SU-DHL-6 (cell line): ENCODE data around the gene CEACAM16.

Experiments
- H2AFZ ChIP-seq: fragments of 200-600 bp; sonication (generic); 2 replicates; pipeline ENCODE4 v1.6.1; 2014; ENCODE audit warnings: low read depth, mild to moderate bottlenecking, moderate library complexity, mixed read lengths, antibody characterized with exemption, low read length; ENCODE audit not compliant: severe bottlenecking
- H3F3A ChIP-seq: fragments of 200-600 bp; shearing (Covaris generic); 2 replicates; pipeline ENCODE4 v1.6.0; 2016; ENCODE audit warnings: antibody characterized with exemption, mild to moderate bottlenecking; ENCODE audit not compliant: insufficient read depth
- H3K27ac ChIP-seq: fragments of 200-600 bp; sonication (generic); 2 replicates; pipeline ENCODE4 v1.5.1; 2016; ENCODE audit warnings: low read depth, mild to moderate bottlenecking, low read length, moderate library complexity, mixed read lengths
- H3K27me3 ChIP-seq: fragments of 200-600 bp; sonication (generic), shearing (Covaris generic); 2 replicates; pipeline ENCODE4 v1.6.0; 2014; ENCODE audit warnings: mild to moderate bottlenecking, low read length
- H3K36me3 ChIP-seq: fragments of 200-600 bp; sonication (generic); 2 replicates; pipeline ENCODE4 v1.6.1; 2014; ENCODE audit warnings: mild to moderate bottlenecking, low read length, mixed read lengths
- H3K4me2 ChIP-seq: fragments of 300-600, 200-600 bp; shearing (Covaris generic), sonication (generic); 2 replicates; pipeline ENCODE4 v1.6.0; 2014; ENCODE audit warnings: low read length, low read depth, mild to moderate bottlenecking; ENCODE audit not compliant: poor library complexity, severe bottlenecking
- H3K4me3 ChIP-seq: fragments of 200-600 bp; sonication (generic); 2 replicates; pipeline ENCODE4 v1.5.1; 2014; ENCODE audit warnings: antibody characterized with exemption, low read length, mild to moderate bottlenecking, mixed read lengths; ENCODE audit not compliant: insufficient read depth, poor library complexity, severe bottlenecking
- H3K79me2 ChIP-seq: fragments of 200-600 bp; sonication (generic); 2 replicates; pipeline ENCODE4 v1.6.1; 2014; ENCODE audit warnings: mild to moderate bottlenecking, low read length, moderate library complexity; ENCODE audit not compliant: insufficient read depth
- H3K9ac ChIP-seq: fragments of 200-600 bp; sonication (generic); 2 replicates; pipeline ENCODE4 v1.7.0; 2014; ENCODE audit warnings: mild to moderate bottlenecking, low read length
- H3K9me2 ChIP-seq: fragments of 200-600 bp; sonication (generic); replicated peaks from 2 replicates; pipeline ENCODE4 v1.6.1; 2014; ENCODE audit warnings: low read length; ENCODE audit not compliant: insufficient read depth
- H3K9me3 ChIP-seq: fragments of 200-600 bp; sonication (generic); 2 replicates; pipeline ENCODE4 v1.6.1; 2014; ENCODE audit warnings: low read length, mixed read lengths; ENCODE audit not compliant: insufficient read depth
- H4K20me1 ChIP-seq: fragments of 200-600 bp; sonication (generic); 2 replicates; pipeline ENCODE4 v1.6.1; 2014; ENCODE audit warnings: low read depth, mild to moderate bottlenecking, antibody characterized with exemption, low read length, moderate library complexity, mixed read lengths
- EZH2phosphoT487 ChIP-seq: fragments of 200-600 bp; sonication (generic), shearing (Covaris generic); conservative IDR thresholded peaks from 2 replicates; pipeline ENCODE4 v1.6.1; 2018; ENCODE audit warnings: mild to moderate bottlenecking, antibody characterized with exemption, low read length, moderate library complexity, mixed read lengths
- TF ChIP-seq, protein P1 (sequence below): fragments of 200-600 bp; sonication (generic); IDR thresholded peaks from one replicate; pipeline ENCODE4 v1.5.1; 2017; ENCODE audit warnings: antibody characterized with exemption, mild to moderate bottlenecking, low read length, moderate library complexity; ENCODE audit not compliant: insufficient read depth, poor library complexity, severe bottlenecking

The CEACAM16 gene

DNA sequence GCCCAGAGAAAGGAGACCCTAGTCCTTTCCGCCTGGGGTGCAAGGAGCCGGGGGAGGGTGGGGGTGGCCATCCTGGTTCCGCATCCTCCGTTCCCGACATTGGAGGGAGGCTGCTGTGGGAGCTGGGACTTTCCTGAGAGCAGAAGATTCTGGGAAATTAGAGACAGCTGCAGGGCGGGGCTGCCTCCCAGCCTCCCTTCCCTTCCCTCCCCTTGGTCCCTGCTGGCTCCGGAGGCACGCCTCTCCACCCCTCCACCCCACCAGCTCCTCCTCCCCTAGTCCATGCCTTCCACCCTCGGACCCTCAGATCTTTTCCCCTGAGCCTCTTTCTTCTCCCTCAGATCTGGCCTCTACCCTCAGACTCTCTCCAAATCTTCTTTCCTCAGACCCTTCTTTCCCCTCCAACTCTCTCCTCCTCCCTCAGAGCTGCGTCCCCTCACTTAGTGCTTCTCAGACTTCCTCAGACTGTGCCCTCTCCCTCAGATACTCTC, 46.4 kb downstream of the CEACAM16 start:
- no peak overlapping the region for H3K4me2 ChIP-seq
- no peaks in the 10 kb centered on the region for H3K9me2 ChIP-seq
- H3K4me3 ChIP-seq = no peak overlapping the region
- H3K27ac ChIP-seq = no peak overlapping the region
- no peaks in the 10 kb centered on the region for H3K9me3 ChIP-seq
- no peak for TF ChIP-seq EZH2phosphoT487
- TF ChIP-seq, protein P1, sequence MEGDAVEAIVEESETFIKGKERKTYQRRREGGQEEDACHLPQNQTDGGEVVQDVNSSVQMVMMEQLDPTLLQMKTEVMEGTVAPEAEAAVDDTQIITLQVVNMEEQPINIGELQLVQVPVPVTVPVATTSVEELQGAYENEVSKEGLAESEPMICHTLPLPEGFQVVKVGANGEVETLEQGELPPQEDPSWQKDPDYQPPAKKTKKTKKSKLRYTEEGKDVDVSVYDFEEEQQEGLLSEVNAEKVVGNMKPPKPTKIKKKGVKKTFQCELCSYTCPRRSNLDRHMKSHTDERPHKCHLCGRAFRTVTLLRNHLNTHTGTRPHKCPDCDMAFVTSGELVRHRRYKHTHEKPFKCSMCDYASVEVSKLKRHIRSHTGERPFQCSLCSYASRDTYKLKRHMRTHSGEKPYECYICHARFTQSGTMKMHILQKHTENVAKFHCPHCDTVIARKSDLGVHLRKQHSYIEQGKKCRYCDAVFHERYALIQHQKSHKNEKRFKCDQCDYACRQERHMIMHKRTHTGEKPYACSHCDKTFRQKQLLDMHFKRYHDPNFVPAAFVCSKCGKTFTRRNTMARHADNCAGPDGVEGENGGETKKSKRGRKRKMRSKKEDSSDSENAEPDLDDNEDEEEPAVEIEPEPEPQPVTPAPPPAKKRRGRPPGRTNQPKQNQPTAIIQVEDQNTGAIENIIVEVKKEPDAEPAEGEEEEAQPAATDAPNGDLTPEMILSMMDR = no peak
- H3K27me3 ChIP-seq = no peaks in the 10 kb centered on the region
- peaks cover 16% of the 10 kb centered on the region for H3K79me2 ChIP-seq
- H4K20me1 ChIP-seq = no peaks in the 10 kb centered on the region
- H3K9ac ChIP-seq = no peak overlapping the region
- H3F3A ChIP-seq = peaks cover 14% of the 10 kb centered on the region
- H3K36me3 ChIP-seq = no peaks in the 10 kb centered on the region
- H2AFZ ChIP-seq = no peak overlapping the region

DNA sequence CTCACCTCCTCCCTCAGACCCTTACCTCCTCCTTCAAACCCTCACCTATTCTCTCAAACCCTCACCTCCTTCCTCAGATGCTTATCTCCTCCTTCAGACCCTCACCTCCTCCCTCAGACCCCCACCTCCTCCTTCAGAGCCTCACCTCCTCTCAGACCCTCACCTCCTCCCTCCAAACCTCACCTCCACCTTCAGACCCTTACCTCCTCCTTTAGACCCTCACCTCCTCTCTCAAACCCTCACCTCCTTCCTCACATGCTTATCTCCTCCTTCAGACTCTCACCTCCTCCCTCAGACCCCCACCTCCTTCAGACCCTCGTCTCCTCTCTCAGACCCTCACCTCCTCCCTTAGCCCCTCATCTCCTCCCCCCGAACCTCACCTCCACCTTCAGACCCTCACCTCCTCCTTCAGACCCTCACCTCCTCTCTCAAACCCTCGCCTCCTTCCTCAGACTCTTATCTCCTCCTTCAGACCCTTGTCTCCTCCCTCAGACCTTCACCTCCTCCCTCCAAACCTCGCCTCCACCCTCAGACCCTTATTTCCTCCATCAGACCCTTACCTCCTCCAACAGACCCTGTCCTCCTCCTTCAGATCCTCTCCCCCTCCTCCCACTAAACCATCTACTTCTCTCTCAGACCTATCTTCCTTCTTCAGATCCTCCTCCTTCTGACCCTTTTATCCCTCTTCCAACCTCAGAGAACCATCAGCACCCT, 47.1 kb downstream of the CEACAM16 start:
- Histone ChIP-seq H3K79me2 (peaks cover 23% of the 10 kb centered on the region), H3K9ac (no peak overlapping the region), H3K27ac (no peak overlapping the region), H3K27me3 (no peaks in the 10 kb centered on the region), H4K20me1 (no peaks in the 10 kb centered on the region), H3F3A (peaks cover 21% of the 10 kb centered on the region), H3K9me2 (no peaks in the 10 kb centered on the region), H3K4me2 (no peak overlapping the region), H3K4me3 (no peak overlapping the region), H2AFZ (no peak overlapping the region), H3K36me3 (no peaks in the 10 kb centered on the region), H3K9me3 (no peaks in the 10 kb centered on the region)
- TF ChIP-seq, protein P1 = no peak
- TF ChIP-seq EZH2phosphoT487 = no peak

DNA sequence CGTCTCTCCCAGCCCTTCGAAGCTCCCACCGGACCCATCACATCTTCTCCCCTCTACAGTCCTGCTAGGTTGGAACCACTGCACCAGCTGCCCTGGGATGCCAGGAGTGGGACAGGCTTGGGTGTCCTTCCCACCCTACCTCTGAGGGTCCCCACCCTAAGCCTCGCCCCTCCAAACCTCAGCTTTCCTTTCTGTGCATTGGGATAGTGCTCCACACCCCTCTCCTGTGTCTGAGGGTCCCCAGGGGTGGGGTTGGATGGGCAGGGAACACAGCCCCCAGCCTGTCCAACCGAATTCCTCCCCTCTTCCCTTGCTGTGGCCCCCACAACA, 47.6 kb downstream of the CEACAM16 start:
- no peaks in the 10 kb centered on the region for H3K36me3 ChIP-seq
- no peaks in the 10 kb centered on the region for H3K27me3 ChIP-seq
- H2AFZ ChIP-seq = no peak overlapping the region
- H3F3A ChIP-seq = peaks cover 26% of the 10 kb centered on the region
- H3K4me2 ChIP-seq = no peak overlapping the region
- H3K79me2 ChIP-seq = peaks cover 26% of the 10 kb centered on the region
- TF ChIP-seq, protein P1 = no peak
- no peak for TF ChIP-seq EZH2phosphoT487
- no peaks in the 10 kb centered on the region for H3K9me3 ChIP-seq
- no peaks in the 10 kb centered on the region for H3K9me2 ChIP-seq
- no peak overlapping the region for H3K4me3 ChIP-seq
- H3K9ac ChIP-seq = no peak overlapping the region
- H3K27ac ChIP-seq = no peak overlapping the region
- no peaks in the 10 kb centered on the region for H4K20me1 ChIP-seq
